Smooth muscle cell (in vitro differentiated cells): ENCODE data around the gene YPEL1. TPM values are rescaled to one million over a fixed set of nuclear protein-coding genes. Genes with fewer than 3 reads are reported as not detected.
"Not testable (repeated sequence)": the region's sequence is repeated elsewhere in the genome, so short reads cannot be mapped to it uniquely, and the experiment has no call there.

Source experiments
- DNase-seq: peaks from one replicate; lab custom pipeline; 2025; ENCODE audit not compliant: unreplicated experiment; lab: John Stamatoyannopoulos, UW
- H2AFZ ChIP-seq: fragments of 200-600 bp; sonication (generic); 2 replicates; pipeline ENCODE4 v1.6.0; 2016; ENCODE audit warnings: antibody characterized with exemption, low read depth, mild to moderate bottlenecking
- H3F3A ChIP-seq: fragments of 200-600 bp; sonication (generic); 2 replicates; pipeline ENCODE4 v1.6.0; 2017; ENCODE audit warnings: antibody characterized with exemption, low read depth
- H3K27ac ChIP-seq: fragments of 200-600 bp; sonication (generic); 2 replicates; pipeline ENCODE4 v1.5.1; 2016; ENCODE audit warnings: low read depth, mild to moderate bottlenecking
- H3K27me3 ChIP-seq: fragments of 200-600 bp; sonication (generic); 2 replicates; pipeline ENCODE4 v1.6.1; 2016; ENCODE audit warnings: low read depth, mild to moderate bottlenecking
- H3K36me3 ChIP-seq: fragments of 200-600 bp; sonication (generic); 2 replicates; pipeline ENCODE4 v1.5.1; 2016; ENCODE audit warnings: low read depth
- H3K4me1 ChIP-seq: fragments of 200-600 bp; sonication (generic); 2 replicates; pipeline ENCODE4 v1.5.1; 2016; ENCODE audit warnings: low read depth
- H3K4me2 ChIP-seq: fragments of 200-600 bp; sonication (generic); 2 replicates; pipeline ENCODE4 v1.6.0; 2016; ENCODE audit warnings: mild to moderate bottlenecking
- H3K4me3 ChIP-seq: fragments of 200-600 bp; sonication (generic); 2 replicates; pipeline ENCODE4 v1.5.1; 2016; ENCODE audit warnings: mild to moderate bottlenecking
- H3K79me2 ChIP-seq: fragments of 200-600 bp; sonication (generic); 2 replicates; pipeline ENCODE4 v1.6.0; 2016; ENCODE audit warnings: low read depth, mild to moderate bottlenecking
- H3K9ac ChIP-seq: fragments of 200-600 bp; sonication (generic); 2 replicates; pipeline ENCODE4 v1.6.0; 2016; ENCODE audit warnings: low read depth
- H3K9me3 ChIP-seq: fragments of 200-600 bp; sonication (generic); replicated peaks from 2 replicates; pipeline ENCODE4 v1.5.1; 2016; ENCODE audit warnings: low read depth
- H4K20me1 ChIP-seq: fragments of 200-600 bp; sonication (generic); 2 replicates; pipeline ENCODE4 v1.6.0; 2016; ENCODE audit warnings: low read depth
- CTCF ChIP-seq: fragments of 200-600 bp; sonication (generic); IDR thresholded peaks from 2 replicates; pipeline ENCODE4 v1.5.1; 2017; ENCODE audit warnings: borderline replicate concordance, mild to moderate bottlenecking, antibody characterized with exemption; ENCODE audit not compliant: insufficient read depth, poor library complexity, severe bottlenecking
- WGBS: methylation state at CpG from one replicate; pipeline ENCODE4 v1.1.7; 2016; ENCODE audit warnings: low lambda C conversion rate; 5-methylcytosine and 5-hydroxymethylcytosine counted together
- polyA plus RNA-seq: library from polyadenylated mRNA; unstranded; fragments of >200 nt; fragmentation: Nextera tagmentation; extraction: Ambion mirVana; gene quantifications from 2 replicates; pipeline ENCODE4 v1.2.1, GENCODE V29; 2016
- total RNA-seq: library from RNA; depleted of rRNA; stranded (reverse); fragments of >200 nt; gene quantifications from 2 replicates; pipeline ENCODE4 v1.2.3, GENCODE V29; 2014

The YPEL1 gene
- total and polyA plus RNA-seq, 2 experiments from 2014 or later = 1.8 to 4.1 TPM

GRCh38 chr22:21734540-21735199 lies 924 bp downstream of the YPEL1 start:
- Histone ChIP-seq H3K4me3 (peak overlapping the region; percentile 58), H3F3A (no peaks in the 10 kb centered on the region), H3K36me3 (no peaks in the 10 kb centered on the region), H3K9ac (no peak overlapping the region), H3K27ac (no peak overlapping the region), H3K9me3 (no peaks in the 10 kb centered on the region), H4K20me1 (no peaks in the 10 kb centered on the region), H3K4me1 (peaks cover 13% of the 10 kb centered on the region), H3K27me3 (peaks cover 21% of the 10 kb centered on the region), H2AFZ (peak overlapping the region; percentile 55), H3K4me2 (peak overlapping the region; percentile 89), H3K79me2 (no peaks in the 10 kb centered on the region)
- no peak for DNase-seq
- WGBS = 46% methylated on average over 8 of the region's 8 CpGs
- no peak for TF ChIP-seq CTCF

- no peaks in the 10 kb centered on the region for H3K9me3 ChIP-seq
- H3K36me3 ChIP-seq = no peaks in the 10 kb centered on the region
- no peak for TF ChIP-seq CTCF
- peaks cover 21% of the 10 kb centered on the region for H3K27me3 ChIP-seq
- H2AFZ ChIP-seq = no peak overlapping the region
- no peak overlapping the region for H3K4me2 ChIP-seq
- peaks cover 13% of the 10 kb centered on the region for H3K4me1 ChIP-seq
- DNase-seq = no peak
- 83% methylated on average over 5 of the region's 5 CpGs for WGBS
- H3K4me3 ChIP-seq = no peak overlapping the region
- H4K20me1 ChIP-seq = no peaks in the 10 kb centered on the region
- H3K27ac ChIP-seq = no peak overlapping the region
- no peaks in the 10 kb centered on the region for H3F3A ChIP-seq
- no peaks in the 10 kb centered on the region for H3K79me2 ChIP-seq
- no peak overlapping the region for H3K9ac ChIP-seq
Measured at GRCh38 chr22:21731503-21731902, 4.1 kb downstream of the YPEL1 start.

- no peak for DNase-seq
- no peak overlapping the region for H2AFZ ChIP-seq
- no peak for TF ChIP-seq CTCF
- H3K27ac ChIP-seq = no peak overlapping the region
- H4K20me1 ChIP-seq = no peaks in the 10 kb centered on the region
- no peaks in the 10 kb centered on the region for H3K36me3 ChIP-seq
- no peak overlapping the region for H3K4me2 ChIP-seq
- H3K9ac ChIP-seq = no peak overlapping the region
- H3K9me3 ChIP-seq = no peaks in the 10 kb centered on the region
- no peaks in the 10 kb centered on the region for H3F3A ChIP-seq
- no peaks in the 10 kb centered on the region for H3K79me2 ChIP-seq
- peaks cover 10% of the 10 kb centered on the region for H3K4me1 ChIP-seq
- no peak overlapping the region for H3K4me3 ChIP-seq
- H3K27me3 ChIP-seq = peaks cover 21% of the 10 kb centered on the region
- WGBS = 91% methylated on average over 9 of the region's 9 CpGs
Measured at GRCh38 chr22:21730535-21731308, 4.9 kb downstream of the YPEL1 start.

- not testable (repeated sequence) for H3K4me1 ChIP-seq, H3K27ac ChIP-seq, H3F3A ChIP-seq, H3K4me2 ChIP-seq, DNase-seq, H3K4me3 ChIP-seq, H3K9me3 ChIP-seq, H3K36me3 ChIP-seq, H2AFZ ChIP-seq, H4K20me1 ChIP-seq, H3K79me2 ChIP-seq, H3K9ac ChIP-seq
- H3K27me3 ChIP-seq = peaks cover 14% of the 10 kb centered on the region
- 87% methylated on average over 3 of the region's 3 CpGs for WGBS
Measured at GRCh38 chr22:21729184-21729583, 6.4 kb downstream of the YPEL1 start.
